HCT116 (cell line): ENCODE measurements around the gene FRMPD4.

ENCODE experiments used
- POLR2A ChIP-seq: IDR thresholded peaks from 2 replicates; pipeline ENCODE4 v1.7.0; 2011; ENCODE audit warnings: borderline replicate concordance; ENCODE audit not compliant: insufficient read depth, insufficient read length; ENCODE audit errors: extremely low read depth
- TF ChIP-seq, protein P1 (sequence below), 3 experiments: fragments of 200-600 bp in 1 of 3; sonication (generic) in 1 of 3; IDR thresholded peaks in 2 of 3; conservative IDR thresholded peaks in 1 of 3; 2 replicates each; pipeline ENCODE4 v1.5.1; 2012 to 2017; ENCODE audit warnings: low read depth in 2 of 3, low read length in 2 of 3, antibody characterized with exemption in 1 of 3, borderline replicate concordance in 1 of 3, control low read depth in 1 of 3, mild to moderate bottlenecking in 1 of 3, mixed read lengths in 1 of 3, mixed run types in 1 of 3, moderate library complexity in 1 of 3; ENCODE audit not compliant: insufficient read depth in 1 of 3

DNA sequence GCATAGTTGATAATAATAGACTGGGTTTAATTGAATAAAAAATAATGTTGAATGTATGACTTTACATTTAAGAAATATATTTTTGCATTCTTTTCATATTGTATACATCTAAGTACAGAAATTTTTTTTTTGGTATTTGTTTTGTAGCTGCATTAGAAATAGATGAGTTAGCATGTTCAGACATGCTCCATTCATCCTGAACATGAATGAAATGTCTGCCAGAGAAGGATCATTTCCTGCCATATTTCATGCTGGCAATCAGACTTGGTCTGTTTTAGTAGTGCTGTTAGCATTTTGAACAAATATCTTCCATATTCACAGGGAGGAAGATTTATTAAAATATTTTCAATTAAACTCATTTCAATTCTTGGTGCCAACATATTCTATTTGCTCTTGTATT lies 98.9 kb downstream of the FRMPD4 start:
- TF ChIP-seq, protein P1, sequence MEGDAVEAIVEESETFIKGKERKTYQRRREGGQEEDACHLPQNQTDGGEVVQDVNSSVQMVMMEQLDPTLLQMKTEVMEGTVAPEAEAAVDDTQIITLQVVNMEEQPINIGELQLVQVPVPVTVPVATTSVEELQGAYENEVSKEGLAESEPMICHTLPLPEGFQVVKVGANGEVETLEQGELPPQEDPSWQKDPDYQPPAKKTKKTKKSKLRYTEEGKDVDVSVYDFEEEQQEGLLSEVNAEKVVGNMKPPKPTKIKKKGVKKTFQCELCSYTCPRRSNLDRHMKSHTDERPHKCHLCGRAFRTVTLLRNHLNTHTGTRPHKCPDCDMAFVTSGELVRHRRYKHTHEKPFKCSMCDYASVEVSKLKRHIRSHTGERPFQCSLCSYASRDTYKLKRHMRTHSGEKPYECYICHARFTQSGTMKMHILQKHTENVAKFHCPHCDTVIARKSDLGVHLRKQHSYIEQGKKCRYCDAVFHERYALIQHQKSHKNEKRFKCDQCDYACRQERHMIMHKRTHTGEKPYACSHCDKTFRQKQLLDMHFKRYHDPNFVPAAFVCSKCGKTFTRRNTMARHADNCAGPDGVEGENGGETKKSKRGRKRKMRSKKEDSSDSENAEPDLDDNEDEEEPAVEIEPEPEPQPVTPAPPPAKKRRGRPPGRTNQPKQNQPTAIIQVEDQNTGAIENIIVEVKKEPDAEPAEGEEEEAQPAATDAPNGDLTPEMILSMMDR (IDR thresholded peaks at IDR 0.05 in 2 of 3, conservative IDR thresholded peaks at IDR 0.05 in 1 of 3; ENCODE audit: borderline replicate concordance in 1 of 3, insufficient read depth in 1 of 3, low read depth in 2 of 3, low read length in 2 of 3) = no peak
- no peak for TF ChIP-seq POLR2A
